Testis (tissue), 2 donors: Measurements from ENCODE around the gene PCBP3.

Experiments
- POLR2A ChIP-seq: fragments of 450-650 bp; IDR thresholded peaks from one replicate; pipeline ENCODE4 v1.6.1; 2017; ENCODE audit warnings: antibody characterized with exemption, mild to moderate bottlenecking, moderate library complexity
- TF ChIP-seq, protein P1 (sequence below), 3 experiments: fragments of 450-650 bp in 2 of 3; fragments of 200-600 bp in 1 of 3; sonication (generic) in 1 of 3; IDR thresholded peaks; one replicate each; pipeline ENCODE4 v1.5.1; 2016 to 2019; ENCODE audit warnings: antibody characterized with exemption in 3 of 3, mild to moderate bottlenecking in 2 of 3, moderate library complexity in 1 of 3

DNA sequence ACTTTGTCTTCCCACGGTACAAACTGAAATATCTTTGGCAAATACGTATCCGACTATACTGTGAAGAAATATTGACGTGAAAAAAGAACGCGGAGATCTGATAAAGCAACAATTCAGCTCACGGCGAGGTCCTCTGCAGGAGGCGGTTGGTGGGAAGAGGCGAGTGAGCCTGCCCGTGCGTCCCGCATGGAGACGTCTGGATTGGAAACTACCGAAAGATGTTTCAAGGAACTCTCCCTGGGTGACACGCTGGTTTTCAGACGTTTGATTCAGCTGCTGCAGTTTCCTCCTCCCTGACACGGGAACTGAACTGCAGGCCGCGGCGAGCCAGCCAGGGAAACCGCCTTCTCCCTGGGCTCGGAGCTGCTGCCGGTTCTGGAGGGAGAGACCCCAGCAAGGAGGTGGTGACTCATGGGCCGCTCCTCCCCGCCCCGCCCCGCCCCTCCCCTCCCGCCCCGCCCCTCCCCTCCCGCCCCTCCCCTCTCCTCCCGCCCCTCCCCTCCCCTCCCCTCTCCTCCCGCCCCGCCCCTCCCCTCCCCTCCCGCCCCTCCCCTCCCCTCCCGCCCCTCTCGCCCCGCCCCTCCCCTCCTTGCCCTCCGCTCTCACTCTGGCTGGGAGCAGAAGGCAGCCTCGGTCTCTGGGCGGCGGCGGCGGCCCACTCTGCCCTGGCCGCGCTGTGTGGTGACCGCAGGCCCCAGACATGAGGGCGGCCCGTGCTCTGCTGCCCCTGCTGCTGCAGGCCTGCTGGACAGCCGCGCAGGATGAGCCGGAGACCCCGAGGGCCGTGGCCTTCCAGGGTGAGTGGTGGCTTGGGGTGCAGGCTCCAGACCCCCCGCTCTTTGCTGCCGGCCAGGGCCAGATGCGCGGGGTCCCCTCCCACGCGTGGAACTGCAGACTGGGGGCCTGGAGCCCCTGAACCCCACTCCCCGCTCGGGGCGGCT, 337.9 kb downstream of the PCBP3 start, which contains the start of gene COL6A1:
- TF ChIP-seq, protein P1, sequence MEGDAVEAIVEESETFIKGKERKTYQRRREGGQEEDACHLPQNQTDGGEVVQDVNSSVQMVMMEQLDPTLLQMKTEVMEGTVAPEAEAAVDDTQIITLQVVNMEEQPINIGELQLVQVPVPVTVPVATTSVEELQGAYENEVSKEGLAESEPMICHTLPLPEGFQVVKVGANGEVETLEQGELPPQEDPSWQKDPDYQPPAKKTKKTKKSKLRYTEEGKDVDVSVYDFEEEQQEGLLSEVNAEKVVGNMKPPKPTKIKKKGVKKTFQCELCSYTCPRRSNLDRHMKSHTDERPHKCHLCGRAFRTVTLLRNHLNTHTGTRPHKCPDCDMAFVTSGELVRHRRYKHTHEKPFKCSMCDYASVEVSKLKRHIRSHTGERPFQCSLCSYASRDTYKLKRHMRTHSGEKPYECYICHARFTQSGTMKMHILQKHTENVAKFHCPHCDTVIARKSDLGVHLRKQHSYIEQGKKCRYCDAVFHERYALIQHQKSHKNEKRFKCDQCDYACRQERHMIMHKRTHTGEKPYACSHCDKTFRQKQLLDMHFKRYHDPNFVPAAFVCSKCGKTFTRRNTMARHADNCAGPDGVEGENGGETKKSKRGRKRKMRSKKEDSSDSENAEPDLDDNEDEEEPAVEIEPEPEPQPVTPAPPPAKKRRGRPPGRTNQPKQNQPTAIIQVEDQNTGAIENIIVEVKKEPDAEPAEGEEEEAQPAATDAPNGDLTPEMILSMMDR (IDR thresholded peaks at IDR 0.05) = no peak
- peak; percentile 22 for TF ChIP-seq POLR2A
